ENCODE data around the gene GFAP.

DNA sequence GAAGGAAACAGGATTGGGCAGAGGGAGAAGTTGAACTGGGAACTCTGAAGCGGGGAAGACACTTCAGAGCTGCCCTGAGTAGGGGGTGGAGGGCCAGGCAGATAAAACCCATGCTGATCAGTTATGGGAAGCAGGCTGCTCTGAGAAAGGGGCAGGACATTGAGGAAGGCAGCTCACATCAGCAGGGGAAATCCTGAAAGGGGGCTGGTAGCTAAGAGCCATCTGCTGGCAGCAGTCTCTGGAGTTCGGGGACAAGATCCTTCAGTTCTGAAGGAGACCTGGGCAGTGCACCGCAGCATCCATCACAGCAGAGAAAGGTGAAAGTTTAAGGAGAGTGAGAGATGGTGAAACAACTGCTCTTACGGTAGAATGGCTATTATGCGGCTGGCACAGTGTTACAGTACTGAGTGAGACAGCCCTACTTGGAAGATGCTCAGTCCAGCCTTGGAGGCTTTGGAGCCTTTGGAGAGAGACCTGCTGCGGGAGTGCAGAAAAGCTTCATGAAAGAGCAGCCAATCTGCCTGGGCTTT, 37.7 kb upstream of the GFAP start:
- TF ChIP-seq ZFP30 (CRISPR knock-in tag; IDR thresholded peaks at IDR 0.05), result no peak
- TF ChIP-seq, protein P1, sequence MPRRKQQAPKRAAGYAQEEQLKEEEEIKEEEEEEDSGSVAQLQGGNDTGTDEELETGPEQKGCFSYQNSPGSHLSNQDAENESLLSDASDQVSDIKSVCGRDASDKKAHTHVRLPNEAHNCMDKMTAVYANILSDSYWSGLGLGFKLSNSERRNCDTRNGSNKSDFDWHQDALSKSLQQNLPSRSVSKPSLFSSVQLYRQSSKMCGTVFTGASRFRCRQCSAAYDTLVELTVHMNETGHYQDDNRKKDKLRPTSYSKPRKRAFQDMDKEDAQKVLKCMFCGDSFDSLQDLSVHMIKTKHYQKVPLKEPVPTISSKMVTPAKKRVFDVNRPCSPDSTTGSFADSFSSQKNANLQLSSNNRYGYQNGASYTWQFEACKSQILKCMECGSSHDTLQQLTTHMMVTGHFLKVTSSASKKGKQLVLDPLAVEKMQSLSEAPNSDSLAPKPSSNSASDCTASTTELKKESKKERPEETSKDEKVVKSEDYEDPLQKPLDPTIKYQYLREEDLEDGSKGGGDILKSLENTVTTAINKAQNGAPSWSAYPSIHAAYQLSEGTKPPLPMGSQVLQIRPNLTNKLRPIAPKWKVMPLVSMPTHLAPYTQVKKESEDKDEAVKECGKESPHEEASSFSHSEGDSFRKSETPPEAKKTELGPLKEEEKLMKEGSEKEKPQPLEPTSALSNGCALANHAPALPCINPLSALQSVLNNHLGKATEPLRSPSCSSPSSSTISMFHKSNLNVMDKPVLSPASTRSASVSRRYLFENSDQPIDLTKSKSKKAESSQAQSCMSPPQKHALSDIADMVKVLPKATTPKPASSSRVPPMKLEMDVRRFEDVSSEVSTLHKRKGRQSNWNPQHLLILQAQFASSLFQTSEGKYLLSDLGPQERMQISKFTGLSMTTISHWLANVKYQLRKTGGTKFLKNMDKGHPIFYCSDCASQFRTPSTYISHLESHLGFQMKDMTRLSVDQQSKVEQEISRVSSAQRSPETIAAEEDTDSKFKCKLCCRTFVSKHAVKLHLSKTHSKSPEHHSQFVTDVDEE (CRISPR knock-in tag; IDR thresholded peaks at IDR 0.05), result no peak
- TF ChIP-seq ARNTL (CRISPR knock-in tag; IDR thresholded peaks at IDR 0.05; ENCODE audit: borderline replicate concordance, low read depth), result no peak
- TF ChIP-seq, protein P2, sequence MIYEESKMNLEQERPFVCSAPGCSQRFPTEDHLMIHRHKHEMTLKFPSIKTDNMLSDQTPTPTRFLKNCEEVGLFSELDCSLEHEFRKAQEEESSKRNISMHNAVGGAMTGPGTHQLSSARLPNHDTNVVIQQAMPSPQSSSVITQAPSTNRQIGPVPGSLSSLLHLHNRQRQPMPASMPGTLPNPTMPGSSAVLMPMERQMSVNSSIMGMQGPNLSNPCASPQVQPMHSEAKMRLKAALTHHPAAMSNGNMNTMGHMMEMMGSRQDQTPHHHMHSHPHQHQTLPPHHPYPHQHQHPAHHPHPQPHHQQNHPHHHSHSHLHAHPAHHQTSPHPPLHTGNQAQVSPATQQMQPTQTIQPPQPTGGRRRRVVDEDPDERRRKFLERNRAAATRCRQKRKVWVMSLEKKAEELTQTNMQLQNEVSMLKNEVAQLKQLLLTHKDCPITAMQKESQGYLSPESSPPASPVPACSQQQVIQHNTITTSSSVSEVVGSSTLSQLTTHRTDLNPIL (CRISPR knock-in tag; IDR thresholded peaks at IDR 0.05; ENCODE audit: low read depth), result no peak
- no peak for TF ChIP-seq CSDC2 (CRISPR knock-in tag; IDR thresholded peaks at IDR 0.05)
- TF ChIP-seq, protein P3, sequence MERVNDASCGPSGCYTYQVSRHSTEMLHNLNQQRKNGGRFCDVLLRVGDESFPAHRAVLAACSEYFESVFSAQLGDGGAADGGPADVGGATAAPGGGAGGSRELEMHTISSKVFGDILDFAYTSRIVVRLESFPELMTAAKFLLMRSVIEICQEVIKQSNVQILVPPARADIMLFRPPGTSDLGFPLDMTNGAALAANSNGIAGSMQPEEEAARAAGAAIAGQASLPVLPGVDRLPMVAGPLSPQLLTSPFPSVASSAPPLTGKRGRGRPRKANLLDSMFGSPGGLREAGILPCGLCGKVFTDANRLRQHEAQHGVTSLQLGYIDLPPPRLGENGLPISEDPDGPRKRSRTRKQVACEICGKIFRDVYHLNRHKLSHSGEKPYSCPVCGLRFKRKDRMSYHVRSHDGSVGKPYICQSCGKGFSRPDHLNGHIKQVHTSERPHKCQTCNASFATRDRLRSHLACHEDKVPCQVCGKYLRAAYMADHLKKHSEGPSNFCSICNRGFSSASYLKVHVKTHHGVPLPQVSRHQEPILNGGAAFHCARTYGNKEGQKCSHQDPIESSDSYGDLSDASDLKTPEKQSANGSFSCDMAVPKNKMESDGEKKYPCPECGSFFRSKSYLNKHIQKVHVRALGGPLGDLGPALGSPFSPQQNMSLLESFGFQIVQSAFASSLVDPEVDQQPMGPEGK (CRISPR knock-in tag; IDR thresholded peaks at IDR 0.05; ENCODE audit: borderline replicate concordance), result no peak
- TF ChIP-seq TOX (CRISPR knock-in tag; IDR thresholded peaks at IDR 0.05; ENCODE audit: borderline replicate concordance), result no peak
- no peak for TF ChIP-seq TCF4 (CRISPR knock-in tag; IDR thresholded peaks at IDR 0.05; ENCODE audit: borderline replicate concordance)
- no peak for TF ChIP-seq BACH2 (CRISPR knock-in tag; IDR thresholded peaks at IDR 0.05; ENCODE audit: borderline replicate concordance)
- no peak for TF ChIP-seq ESRRG (CRISPR knock-in tag; IDR thresholded peaks at IDR 0.05)
- no peak for TF ChIP-seq ISL1 (CRISPR knock-in tag; IDR thresholded peaks at IDR 0.05)
